Activated CD4-positive, alpha-beta memory T cell treated with anti-CD3 and anti-CD28 coated beads for 36 hours (primary cell): ENCODE results near the gene DDX20. TPM values are rescaled to one million over a fixed set of nuclear protein-coding genes. Genes with fewer than 3 reads are reported as not detected.
A peak's percentile ranks its signal among the peaks of the same experiment; 100 is the strongest.

Experiments
- CTCF ChIA-PET: fragments of 350-600 bp; sonication (Branson Sonifier 250); formaldehyde crosslinking; loops from one replicate; lab custom pipeline; 2021; ENCODE audit warnings: antibody characterized with exemption, inconsistent platforms; lab: Charles Lee
- POLR2A ChIA-PET: fragments of 350-600 bp; sonication (Branson Sonifier 250); formaldehyde crosslinking; loops from one replicate; lab custom pipeline; 2021; ENCODE audit warnings: antibody characterized with exemption; lab: Charles Lee
- DNase-seq: peaks from one replicate; pipeline ENCODE4 v3.0.0-alpha.2; 2020
- H3K27ac Mint-ChIP-seq: one replicate; pipeline ENCODE4 v1.8.0; 2021; ENCODE audit warnings: mixed read lengths
- H3K27me3 Mint-ChIP-seq: one replicate; pipeline ENCODE4 v1.8.0; 2021; ENCODE audit warnings: mixed read lengths
- H3K36me3 Mint-ChIP-seq: one replicate; pipeline ENCODE4 v1.8.0; 2021; ENCODE audit warnings: mixed read lengths
- H3K4me1 Mint-ChIP-seq: one replicate; pipeline ENCODE4 v1.8.0; 2021; ENCODE audit warnings: low read depth, mixed read lengths
- H3K4me3 Mint-ChIP-seq: one replicate; pipeline ENCODE4 v1.8.0; 2021; ENCODE audit warnings: mild to moderate bottlenecking, mixed read lengths
- H3K9me3 Mint-ChIP-seq: one replicate; pipeline ENCODE4 v1.8.0; 2021; ENCODE audit warnings: mixed read lengths
- intact Hi-C: fragments of 100-400 bp; cut with micrococcal nuclease; formaldehyde crosslinking; loops from one replicate; pipeline ENCODE4 v1.15.1; 2023
- total RNA-seq, 2 experiments: library from RNA; stranded (reverse); gene quantifications; one replicate each; pipeline ENCODE4 v1.2.3, GENCODE V29; 2021

Gene DDX20
- total RNA-seq, 2 experiments from 2014 or later = 14.2 to 15.9 TPM

GRCh38 chr1:111769517-111770146 lies 13.9 kb downstream of the DDX20 start:
- Mint-ChIP-seq H3K9me3 (no peaks in the 10 kb centered on the region), H3K27ac (no peak overlapping the region), H3K27me3 (no peaks in the 10 kb centered on the region)

GRCh38 chr1:111770916-111771315 lies 15.2 kb downstream of the DDX20 start:
- no peak for DNase-seq
- POLR2A ChIA-PET = no interaction called here
- CTCF ChIA-PET = interaction anchor here (1.0 kb wide), 1 partner anchor 10 kb away, joined by 3 read pairs; no protein-coding TSS in a partner anchor
- Mint-ChIP-seq H3K4me1 (peaks cover 3% of the 10 kb centered on the region), H3K4me3 (no peak overlapping the region), H3K27ac (no peak overlapping the region), H3K9me3 (no peaks in the 10 kb centered on the region), H3K27me3 (no peaks in the 10 kb centered on the region), H3K36me3 (peaks cover 11% of the 10 kb centered on the region)
- intact Hi-C loops = no loop called here

More at GRCh38 chr1:111769517-111770146, 13.9 kb downstream of the DDX20 start:
- intact Hi-C loops = loop anchor here (5.0 kb wide), 1 partner anchor 367 kb away; no protein-coding TSS in a partner anchor
- H3K4me3 Mint-ChIP-seq = no peak overlapping the region
- ChIA-PET POLR2A (no interaction called here), CTCF (interaction anchor here (0.5 to 4.8 kb wide), 21 partner anchors 9 to 546 kb away, joined by 3 to 46 read pairs (median 4); partner anchors contain the start of genes CHI3L2, DDX20 and WDR77)
- peak; percentile 44 for DNase-seq
- H3K4me1 Mint-ChIP-seq = peaks cover 3% of the 10 kb centered on the region
- peaks cover 20% of the 10 kb centered on the region for H3K36me3 Mint-ChIP-seq

- no peak overlapping the region for H3K27ac Mint-ChIP-seq
- no peaks in the 10 kb centered on the region for H3K36me3 Mint-ChIP-seq
- no peaks in the 10 kb centered on the region for H3K27me3 Mint-ChIP-seq
- H3K4me1 Mint-ChIP-seq = no peaks in the 10 kb centered on the region
- H3K4me3 Mint-ChIP-seq = no peak overlapping the region
- CTCF ChIA-PET = no interaction called here
- H3K9me3 Mint-ChIP-seq = no peaks in the 10 kb centered on the region
- POLR2A ChIA-PET = no interaction called here
- DNase-seq = no peak
- intact Hi-C loops = no loop called here
Measured at GRCh38 chr1:111775966-111776365, 20.3 kb downstream of the DDX20 start.

- intact Hi-C loops = no loop called here
- H3K4me3 Mint-ChIP-seq = no peak overlapping the region
- CTCF ChIA-PET = no interaction called here
- no peak overlapping the region for H3K27ac Mint-ChIP-seq
- no peaks in the 10 kb centered on the region for H3K27me3 Mint-ChIP-seq
- POLR2A ChIA-PET = no interaction called here
- no peaks in the 10 kb centered on the region for H3K4me1 Mint-ChIP-seq
- no peaks in the 10 kb centered on the region for H3K9me3 Mint-ChIP-seq
- no peaks in the 10 kb centered on the region for H3K36me3 Mint-ChIP-seq
- no peak for DNase-seq
Measured at GRCh38 chr1:111776391-111776790, 20.7 kb downstream of the DDX20 start.

- ChIA-PET POLR2A (no interaction called here), CTCF (no interaction called here)
- no peaks in the 10 kb centered on the region for H3K4me1 Mint-ChIP-seq
- intact Hi-C loops = no loop called here
- no peaks in the 10 kb centered on the region for H3K36me3 Mint-ChIP-seq
- no peaks in the 10 kb centered on the region for H3K27me3 Mint-ChIP-seq
- no peak for DNase-seq
- H3K9me3 Mint-ChIP-seq = no peaks in the 10 kb centered on the region
- no peak overlapping the region for H3K27ac Mint-ChIP-seq
- no peak overlapping the region for H3K4me3 Mint-ChIP-seq
Measured at GRCh38 chr1:111776861-111777260, 21.2 kb downstream of the DDX20 start.

GRCh38 chr1:111777301-111777700 lies 21.6 kb downstream of the DDX20 start:
- Mint-ChIP-seq H3K4me1 (no peaks in the 10 kb centered on the region), H3K9me3 (no peaks in the 10 kb centered on the region), H3K27me3 (no peaks in the 10 kb centered on the region), H3K27ac (no peak overlapping the region), H3K4me3 (no peak overlapping the region), H3K36me3 (no peaks in the 10 kb centered on the region)
- ChIA-PET CTCF (no interaction called here), POLR2A (no interaction called here)
- intact Hi-C loops = no loop called here
- no peak for DNase-seq

GRCh38 chr1:111778066-111778465 lies 22.4 kb downstream of the DDX20 start:
- POLR2A ChIA-PET = no interaction called here
- intact Hi-C loops = no loop called here
- CTCF ChIA-PET = no interaction called here

GRCh38 chr1:111778541-111779051 lies 22.9 kb downstream of the DDX20 start:
- H3K36me3 Mint-ChIP-seq = no peaks in the 10 kb centered on the region
- ChIA-PET POLR2A (no interaction called here), CTCF (no interaction called here)
- intact Hi-C loops = no loop called here
- DNase-seq = no peak
- no peak overlapping the region for H3K27ac Mint-ChIP-seq
- H3K4me1 Mint-ChIP-seq = no peaks in the 10 kb centered on the region
- no peaks in the 10 kb centered on the region for H3K27me3 Mint-ChIP-seq
- H3K9me3 Mint-ChIP-seq = no peaks in the 10 kb centered on the region
- no peak overlapping the region for H3K4me3 Mint-ChIP-seq

More at GRCh38 chr1:111778066-111778465, 22.4 kb downstream of the DDX20 start:
- no peaks in the 10 kb centered on the region for H3K4me1 Mint-ChIP-seq
- DNase-seq = no peak
- no peak overlapping the region for H3K27ac Mint-ChIP-seq
- H3K27me3 Mint-ChIP-seq = no peaks in the 10 kb centered on the region
- no peak overlapping the region for H3K4me3 Mint-ChIP-seq
- H3K36me3 Mint-ChIP-seq = no peaks in the 10 kb centered on the region
- H3K9me3 Mint-ChIP-seq = no peaks in the 10 kb centered on the region

- H3K9me3 Mint-ChIP-seq = no peaks in the 10 kb centered on the region
- CTCF ChIA-PET = no interaction called here
- no peak for DNase-seq
- no peaks in the 10 kb centered on the region for H3K36me3 Mint-ChIP-seq
- no peak overlapping the region for H3K27ac Mint-ChIP-seq
- no peaks in the 10 kb centered on the region for H3K4me1 Mint-ChIP-seq
- intact Hi-C loops = no loop called here
- POLR2A ChIA-PET = no interaction called here
- no peak overlapping the region for H3K4me3 Mint-ChIP-seq
- no peaks in the 10 kb centered on the region for H3K27me3 Mint-ChIP-seq
Measured at GRCh38 chr1:111779546-111779945, 23.8 kb downstream of the DDX20 start.

- Mint-ChIP-seq H3K9me3 (no peaks in the 10 kb centered on the region), H3K27me3 (no peaks in the 10 kb centered on the region), H3K4me3 (no peak overlapping the region), H3K27ac (no peak overlapping the region), H3K36me3 (no peaks in the 10 kb centered on the region), H3K4me1 (no peaks in the 10 kb centered on the region)
- no peak for DNase-seq
- intact Hi-C loops = no loop called here
- CTCF ChIA-PET = interaction anchor here (0.8 kb wide), 1 partner anchor 16 kb away, joined by 4 read pairs; no protein-coding TSS in a partner anchor
- POLR2A ChIA-PET = no interaction called here
Measured at GRCh38 chr1:111784273-111784901, 28.7 kb downstream of the DDX20 start.

GRCh38 chr1:111786669-111787207 lies 31.0 kb downstream of the DDX20 start:
- intact Hi-C loops = no loop called here
- ChIA-PET POLR2A (no interaction called here), CTCF (interaction anchor here (1.3 kb wide), 1 partner anchor 21 kb away, joined by 3 read pairs; no protein-coding TSS in a partner anchor)
- H3K9me3 Mint-ChIP-seq = no peaks in the 10 kb centered on the region
- no peak for DNase-seq
- no peaks in the 10 kb centered on the region for H3K27me3 Mint-ChIP-seq
- no peaks in the 10 kb centered on the region for H3K36me3 Mint-ChIP-seq
- H3K27ac Mint-ChIP-seq = no peak overlapping the region
- no peaks in the 10 kb centered on the region for H3K4me1 Mint-ChIP-seq
- no peak overlapping the region for H3K4me3 Mint-ChIP-seq

- POLR2A ChIA-PET = no interaction called here
- H3K27me3 Mint-ChIP-seq = peaks cover 5% of the 10 kb centered on the region
- intact Hi-C loops = no loop called here
- no peak overlapping the region for H3K27ac Mint-ChIP-seq
- no peak for DNase-seq
- H3K9me3 Mint-ChIP-seq = no peaks in the 10 kb centered on the region
- no peaks in the 10 kb centered on the region for H3K4me1 Mint-ChIP-seq
- no peaks in the 10 kb centered on the region for H3K36me3 Mint-ChIP-seq
- H3K4me3 Mint-ChIP-seq = no peak overlapping the region
- CTCF ChIA-PET = no interaction called here
Measured at GRCh38 chr1:111789142-111789541, 33.4 kb downstream of the DDX20 start.
